Type B pancreatic cell (in vitro differentiated cells): ENCODE data around the gene CAT. TPM values are rescaled to one million over a fixed set of nuclear protein-coding genes. Genes with fewer than 3 reads are reported as not detected.

Experiments used
- DNase-seq: peaks from one replicate; pipeline ENCODE4 v3.0.0; 2021; ENCODE audit warnings: mixed read lengths; ENCODE audit not compliant: unreplicated experiment; ENCODE audit errors: extremely low spot score
- H3K27ac Mint-ChIP-seq: 2 replicates; pipeline ENCODE4 v1.8.0; 2021; ENCODE audit warnings: mild to moderate bottlenecking, mixed read lengths
- H3K27me3 Mint-ChIP-seq: 2 replicates; pipeline ENCODE4 v1.8.0; 2021; ENCODE audit warnings: mixed read lengths
- H3K36me3 Mint-ChIP-seq: 2 replicates; pipeline ENCODE4 v1.8.0; 2021; ENCODE audit warnings: mixed read lengths
- H3K4me1 Mint-ChIP-seq: one replicate; pipeline ENCODE4 v1.8.0; 2021; ENCODE audit warnings: mixed read lengths; ENCODE audit not compliant: unreplicated experiment
- H3K4me3 Mint-ChIP-seq: 2 replicates; pipeline ENCODE4 v1.8.0; 2021; ENCODE audit warnings: mild to moderate bottlenecking, mixed read lengths
- H3K9me3 Mint-ChIP-seq: 2 replicates; pipeline ENCODE4 v1.8.0; 2021; ENCODE audit warnings: mixed read lengths
- total RNA-seq: library from RNA; stranded (reverse); gene quantifications from 2 replicates; pipeline ENCODE4 v1.2.1, GENCODE V29; 2021; ENCODE audit warnings: low replicate concordance
- TF ChIP-seq, protein P1 (sequence below): fragments of 200-600 bp; sonication (generic); conservative IDR thresholded peaks from 2 replicates; pipeline ENCODE4 v1.5.0; 2021; ENCODE audit warnings: antibody characterized with exemption, mild to moderate bottlenecking

The CAT gene
- total RNA-seq, 1 donor from 2014 or later = 61.2 TPM

DNA sequence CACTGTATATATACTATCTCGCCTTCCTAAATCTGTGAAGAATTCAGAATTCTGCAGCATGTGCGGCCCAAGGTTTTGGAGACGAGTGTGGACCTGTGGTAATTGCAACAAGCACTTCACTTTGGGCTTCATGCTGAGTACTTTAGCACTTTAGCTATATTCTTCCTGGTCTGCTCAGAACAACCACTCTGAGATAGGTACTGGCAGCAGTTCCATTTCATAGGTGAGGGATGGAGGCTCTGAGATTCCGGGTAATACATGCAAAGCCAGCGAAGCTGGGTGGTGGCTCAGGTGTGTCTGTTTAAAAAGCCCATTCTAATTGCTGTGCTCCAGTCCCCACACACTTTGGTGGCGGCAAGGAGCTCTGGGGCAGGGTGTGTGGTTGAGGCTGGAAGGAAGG is 68.4 kb downstream of the CAT start:
- Mint-ChIP-seq H3K36me3 (no peaks in the 10 kb centered on the region), H3K4me3 (no peak overlapping the region), H3K27ac (no peak overlapping the region), H3K4me1 (peaks cover 21% of the 10 kb centered on the region), H3K9me3 (no peaks in the 10 kb centered on the region), H3K27me3 (no peaks in the 10 kb centered on the region)
- TF ChIP-seq, protein P1, sequence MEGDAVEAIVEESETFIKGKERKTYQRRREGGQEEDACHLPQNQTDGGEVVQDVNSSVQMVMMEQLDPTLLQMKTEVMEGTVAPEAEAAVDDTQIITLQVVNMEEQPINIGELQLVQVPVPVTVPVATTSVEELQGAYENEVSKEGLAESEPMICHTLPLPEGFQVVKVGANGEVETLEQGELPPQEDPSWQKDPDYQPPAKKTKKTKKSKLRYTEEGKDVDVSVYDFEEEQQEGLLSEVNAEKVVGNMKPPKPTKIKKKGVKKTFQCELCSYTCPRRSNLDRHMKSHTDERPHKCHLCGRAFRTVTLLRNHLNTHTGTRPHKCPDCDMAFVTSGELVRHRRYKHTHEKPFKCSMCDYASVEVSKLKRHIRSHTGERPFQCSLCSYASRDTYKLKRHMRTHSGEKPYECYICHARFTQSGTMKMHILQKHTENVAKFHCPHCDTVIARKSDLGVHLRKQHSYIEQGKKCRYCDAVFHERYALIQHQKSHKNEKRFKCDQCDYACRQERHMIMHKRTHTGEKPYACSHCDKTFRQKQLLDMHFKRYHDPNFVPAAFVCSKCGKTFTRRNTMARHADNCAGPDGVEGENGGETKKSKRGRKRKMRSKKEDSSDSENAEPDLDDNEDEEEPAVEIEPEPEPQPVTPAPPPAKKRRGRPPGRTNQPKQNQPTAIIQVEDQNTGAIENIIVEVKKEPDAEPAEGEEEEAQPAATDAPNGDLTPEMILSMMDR = no peak
- no peak for DNase-seq

DNA sequence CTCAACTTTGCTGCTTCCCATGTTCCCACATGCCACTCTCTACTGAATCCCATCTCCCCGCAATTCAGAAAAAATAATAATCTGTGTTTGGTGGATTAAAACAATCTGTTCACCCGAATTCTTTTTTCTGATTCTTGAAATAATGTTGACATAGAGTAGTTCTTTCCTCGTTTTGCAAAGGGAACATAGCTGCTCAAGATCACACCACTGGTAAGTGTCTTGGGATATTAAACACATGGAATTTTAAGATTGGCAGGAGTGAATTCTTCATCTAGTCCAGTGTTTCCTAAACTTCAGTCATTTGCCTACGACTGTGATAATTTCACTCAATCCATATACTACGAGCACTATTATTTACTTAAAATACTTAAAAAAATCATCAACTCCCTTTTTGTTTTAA is 68.9 kb downstream of the CAT start:
- H3K27me3 Mint-ChIP-seq = no peaks in the 10 kb centered on the region
- TF ChIP-seq, protein P1 = no peak
- no peak overlapping the region for H3K27ac Mint-ChIP-seq
- H3K4me3 Mint-ChIP-seq = no peak overlapping the region
- no peaks in the 10 kb centered on the region for H3K9me3 Mint-ChIP-seq
- H3K36me3 Mint-ChIP-seq = no peaks in the 10 kb centered on the region
- peaks cover 22% of the 10 kb centered on the region for H3K4me1 Mint-ChIP-seq
- no peak for DNase-seq

DNA sequence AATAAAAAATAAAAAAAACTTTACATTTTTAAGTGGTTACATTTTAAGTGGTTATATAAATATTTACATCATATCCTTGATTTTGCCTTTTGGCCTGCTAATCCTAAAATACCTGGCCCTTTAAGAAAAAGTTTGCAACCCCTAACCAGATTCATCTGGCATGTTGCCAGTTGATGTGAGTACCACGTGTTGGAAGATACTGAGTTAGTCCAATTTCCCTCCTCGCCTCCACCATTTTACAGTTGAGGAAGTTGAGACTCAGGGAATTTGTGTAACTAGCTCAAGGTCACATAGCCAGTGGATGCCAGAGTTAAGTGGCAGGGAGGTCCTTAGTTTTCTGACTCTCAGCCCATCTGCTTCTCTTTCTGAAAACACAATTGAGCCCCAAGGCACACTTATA is 69.8 kb downstream of the CAT start:
- no peak overlapping the region for H3K27ac Mint-ChIP-seq
- H3K4me3 Mint-ChIP-seq = no peak overlapping the region
- DNase-seq = no peak
- H3K4me1 Mint-ChIP-seq = peaks cover 27% of the 10 kb centered on the region
- H3K27me3 Mint-ChIP-seq = no peaks in the 10 kb centered on the region
- H3K9me3 Mint-ChIP-seq = no peaks in the 10 kb centered on the region
- H3K36me3 Mint-ChIP-seq = no peaks in the 10 kb centered on the region
- TF ChIP-seq, protein P1 = no peak

DNA sequence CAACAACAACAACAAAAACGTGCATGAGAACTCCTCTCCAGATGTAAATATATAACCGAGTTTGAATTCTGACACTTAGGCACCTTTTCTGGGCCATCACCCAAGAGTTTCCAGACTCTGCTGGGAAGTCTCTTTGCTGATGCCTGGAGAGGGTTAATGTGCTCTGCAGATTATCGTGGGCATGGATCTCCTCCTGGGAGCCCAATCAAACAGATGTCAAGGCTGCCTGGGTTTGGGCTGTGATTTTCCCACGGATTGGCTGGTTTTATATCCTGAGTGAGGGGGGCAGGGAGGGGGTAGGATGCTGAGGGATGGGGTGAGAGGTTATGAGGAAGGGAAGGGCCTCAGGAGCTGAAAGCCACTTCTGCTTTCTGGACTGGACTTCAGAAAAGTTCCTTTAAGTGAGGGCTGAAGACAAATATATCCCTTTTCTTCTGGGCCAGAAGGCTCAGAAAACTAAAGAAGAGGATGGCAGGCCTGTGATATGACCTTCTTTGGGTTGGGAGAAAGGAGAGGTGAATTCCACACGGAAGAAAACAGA is 70.7 kb downstream of the CAT start:
- Mint-ChIP-seq H3K4me3 (no peak overlapping the region), H3K36me3 (no peaks in the 10 kb centered on the region), H3K27ac (no peak overlapping the region), H3K9me3 (no peaks in the 10 kb centered on the region), H3K4me1 (peaks cover 34% of the 10 kb centered on the region), H3K27me3 (no peaks in the 10 kb centered on the region)
- TF ChIP-seq, protein P1 = no peak
- DNase-seq = no peak

DNA sequence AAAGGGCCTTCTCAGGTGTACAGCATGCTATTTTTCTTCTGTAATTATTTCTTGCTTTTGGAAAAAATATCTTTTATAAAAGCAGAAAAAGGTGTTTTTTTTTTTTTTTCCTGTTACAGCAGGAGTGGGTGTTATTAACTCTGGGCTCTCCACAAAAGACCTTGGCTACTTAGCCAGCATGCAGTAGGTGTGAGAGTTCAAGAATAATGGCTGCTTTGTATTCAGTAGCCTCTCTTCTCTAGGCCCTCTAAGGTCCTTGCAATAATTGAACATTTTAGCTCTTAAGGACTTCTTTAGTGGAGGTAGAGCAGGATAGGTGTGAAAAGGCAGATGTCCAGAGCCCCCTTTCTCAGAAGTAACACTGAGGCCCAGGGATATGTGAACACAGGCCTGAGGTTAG is 71.5 kb downstream of the CAT start:
- DNase-seq = no peak
- H3K36me3 Mint-ChIP-seq = no peaks in the 10 kb centered on the region
- peak overlapping the region; percentile 36 for H3K4me3 Mint-ChIP-seq
- no peaks in the 10 kb centered on the region for H3K27me3 Mint-ChIP-seq
- TF ChIP-seq, protein P1 = no peak
- H3K27ac Mint-ChIP-seq = no peak overlapping the region
- peaks cover 41% of the 10 kb centered on the region for H3K4me1 Mint-ChIP-seq
- no peaks in the 10 kb centered on the region for H3K9me3 Mint-ChIP-seq

DNA sequence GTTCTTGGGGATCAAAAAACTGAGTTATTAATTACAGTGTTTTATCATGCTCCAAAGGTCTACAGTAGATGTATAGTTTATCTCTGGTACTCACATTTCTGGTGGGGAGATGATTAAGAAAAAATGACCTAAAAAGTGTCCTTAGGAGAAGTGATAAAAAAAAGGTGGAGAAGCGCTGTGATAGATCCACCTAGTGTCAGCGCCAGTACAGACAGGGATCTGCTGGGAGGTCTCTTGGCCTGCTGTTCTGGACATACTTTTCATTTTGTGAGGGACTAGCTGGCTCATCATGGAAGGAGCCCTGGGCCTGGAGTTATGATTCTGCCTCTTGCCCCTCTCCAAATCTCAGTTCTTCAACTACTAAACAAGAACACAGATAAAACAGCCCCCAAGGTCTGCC is 71.9 kb downstream of the CAT start:
- peak overlapping the region; percentile 36 for H3K4me3 Mint-ChIP-seq
- DNase-seq = no peak
- H3K27me3 Mint-ChIP-seq = no peaks in the 10 kb centered on the region
- H3K27ac Mint-ChIP-seq = no peak overlapping the region
- H3K9me3 Mint-ChIP-seq = no peaks in the 10 kb centered on the region
- peaks cover 41% of the 10 kb centered on the region for H3K4me1 Mint-ChIP-seq
- TF ChIP-seq, protein P1 = no peak
- no peaks in the 10 kb centered on the region for H3K36me3 Mint-ChIP-seq
